GM23338 (cell line): Measurements from ENCODE around the gene GBP2.

Experiments
- ETS1 ChIP-seq: IDR thresholded peaks from 2 replicates; pipeline ENCODE4 v1.6.1; 2016; ENCODE audit warnings: antibody characterized with exemption
- EZH2 ChIP-seq: fragments of 200-600 bp; sonication (generic); IDR thresholded peaks from one replicate; pipeline ENCODE4 v1.8.0; 2017; ENCODE audit warnings: antibody characterized with exemption, mild to moderate bottlenecking, low read depth; ENCODE audit not compliant: unreplicated experiment
- EZH2phosphoT487 ChIP-seq: fragments of 200-600 bp; sonication (generic); IDR thresholded peaks from one replicate; pipeline ENCODE4 v1.8.1; 2018; ENCODE audit warnings: antibody characterized with exemption; ENCODE audit not compliant: unreplicated experiment
- JUNB ChIP-seq: IDR thresholded peaks from one replicate; pipeline ENCODE4 v1.6.1; 2016; ENCODE audit warnings: antibody characterized with exemption; ENCODE audit not compliant: unreplicated experiment
- POLR2AphosphoS5 ChIP-seq: IDR thresholded peaks from 2 replicates; pipeline ENCODE4 v1.6.1; 2016; ENCODE audit warnings: antibody characterized with exemption, low read depth
- ZNF114 ChIP-seq: fragments of 250-450 bp; sonication (Bioruptor Pico); IDR thresholded peaks from 2 replicates; pipeline ENCODE4 v1.5.0; 2020; ENCODE audit warnings: mild to moderate bottlenecking, moderate library complexity
- TF ChIP-seq, protein P1 (sequence below), 2 experiments: fragments of 200-600 bp in 1 of 2; sonication (generic) in 1 of 2; conservative IDR thresholded peaks; 2 replicates each; pipeline versions ENCODE4 v1.5.1 to v1.6.1; 2016 to 2017; ENCODE audit warnings: antibody characterized with exemption in 2 of 2, low read depth in 2 of 2, mild to moderate bottlenecking in 2 of 2, moderate library complexity in 1 of 2
- TF ChIP-seq, protein P2 (sequence below): IDR thresholded peaks from one replicate; pipeline ENCODE4 v1.6.1; 2018; ENCODE audit warnings: antibody characterized with exemption; ENCODE audit not compliant: unreplicated experiment
- TF ChIP-seq, protein P3 (sequence below): fragments of 250-450 bp; sonication (Bioruptor Pico); IDR thresholded peaks from 2 replicates; pipeline ENCODE4 v1.5.0; 2020; ENCODE audit warnings: mild to moderate bottlenecking, moderate library complexity

GRCh38 chr1:89130716-89131115 is 4.8 kb upstream of the GBP2 start:
- TF ChIP-seq, protein P1, sequence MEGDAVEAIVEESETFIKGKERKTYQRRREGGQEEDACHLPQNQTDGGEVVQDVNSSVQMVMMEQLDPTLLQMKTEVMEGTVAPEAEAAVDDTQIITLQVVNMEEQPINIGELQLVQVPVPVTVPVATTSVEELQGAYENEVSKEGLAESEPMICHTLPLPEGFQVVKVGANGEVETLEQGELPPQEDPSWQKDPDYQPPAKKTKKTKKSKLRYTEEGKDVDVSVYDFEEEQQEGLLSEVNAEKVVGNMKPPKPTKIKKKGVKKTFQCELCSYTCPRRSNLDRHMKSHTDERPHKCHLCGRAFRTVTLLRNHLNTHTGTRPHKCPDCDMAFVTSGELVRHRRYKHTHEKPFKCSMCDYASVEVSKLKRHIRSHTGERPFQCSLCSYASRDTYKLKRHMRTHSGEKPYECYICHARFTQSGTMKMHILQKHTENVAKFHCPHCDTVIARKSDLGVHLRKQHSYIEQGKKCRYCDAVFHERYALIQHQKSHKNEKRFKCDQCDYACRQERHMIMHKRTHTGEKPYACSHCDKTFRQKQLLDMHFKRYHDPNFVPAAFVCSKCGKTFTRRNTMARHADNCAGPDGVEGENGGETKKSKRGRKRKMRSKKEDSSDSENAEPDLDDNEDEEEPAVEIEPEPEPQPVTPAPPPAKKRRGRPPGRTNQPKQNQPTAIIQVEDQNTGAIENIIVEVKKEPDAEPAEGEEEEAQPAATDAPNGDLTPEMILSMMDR (conservative IDR thresholded peaks at IDR 0.05; ENCODE audit: low read depth in 2 of 2), result no peak
- TF ChIP-seq EZH2, result no peak
- no peak for TF ChIP-seq POLR2AphosphoS5
- TF ChIP-seq EZH2phosphoT487, result no peak
- TF ChIP-seq, protein P2, sequence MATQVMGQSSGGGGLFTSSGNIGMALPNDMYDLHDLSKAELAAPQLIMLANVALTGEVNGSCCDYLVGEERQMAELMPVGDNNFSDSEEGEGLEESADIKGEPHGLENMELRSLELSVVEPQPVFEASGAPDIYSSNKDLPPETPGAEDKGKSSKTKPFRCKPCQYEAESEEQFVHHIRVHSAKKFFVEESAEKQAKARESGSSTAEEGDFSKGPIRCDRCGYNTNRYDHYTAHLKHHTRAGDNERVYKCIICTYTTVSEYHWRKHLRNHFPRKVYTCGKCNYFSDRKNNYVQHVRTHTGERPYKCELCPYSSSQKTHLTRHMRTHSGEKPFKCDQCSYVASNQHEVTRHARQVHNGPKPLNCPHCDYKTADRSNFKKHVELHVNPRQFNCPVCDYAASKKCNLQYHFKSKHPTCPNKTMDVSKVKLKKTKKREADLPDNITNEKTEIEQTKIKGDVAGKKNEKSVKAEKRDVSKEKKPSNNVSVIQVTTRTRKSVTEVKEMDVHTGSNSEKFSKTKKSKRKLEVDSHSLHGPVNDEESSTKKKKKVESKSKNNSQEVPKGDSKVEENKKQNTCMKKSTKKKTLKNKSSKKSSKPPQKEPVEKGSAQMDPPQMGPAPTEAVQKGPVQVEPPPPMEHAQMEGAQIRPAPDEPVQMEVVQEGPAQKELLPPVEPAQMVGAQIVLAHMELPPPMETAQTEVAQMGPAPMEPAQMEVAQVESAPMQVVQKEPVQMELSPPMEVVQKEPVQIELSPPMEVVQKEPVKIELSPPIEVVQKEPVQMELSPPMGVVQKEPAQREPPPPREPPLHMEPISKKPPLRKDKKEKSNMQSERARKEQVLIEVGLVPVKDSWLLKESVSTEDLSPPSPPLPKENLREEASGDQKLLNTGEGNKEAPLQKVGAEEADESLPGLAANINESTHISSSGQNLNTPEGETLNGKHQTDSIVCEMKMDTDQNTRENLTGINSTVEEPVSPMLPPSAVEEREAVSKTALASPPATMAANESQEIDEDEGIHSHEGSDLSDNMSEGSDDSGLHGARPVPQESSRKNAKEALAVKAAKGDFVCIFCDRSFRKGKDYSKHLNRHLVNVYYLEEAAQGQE, result no peak
- TF ChIP-seq, protein P3, sequence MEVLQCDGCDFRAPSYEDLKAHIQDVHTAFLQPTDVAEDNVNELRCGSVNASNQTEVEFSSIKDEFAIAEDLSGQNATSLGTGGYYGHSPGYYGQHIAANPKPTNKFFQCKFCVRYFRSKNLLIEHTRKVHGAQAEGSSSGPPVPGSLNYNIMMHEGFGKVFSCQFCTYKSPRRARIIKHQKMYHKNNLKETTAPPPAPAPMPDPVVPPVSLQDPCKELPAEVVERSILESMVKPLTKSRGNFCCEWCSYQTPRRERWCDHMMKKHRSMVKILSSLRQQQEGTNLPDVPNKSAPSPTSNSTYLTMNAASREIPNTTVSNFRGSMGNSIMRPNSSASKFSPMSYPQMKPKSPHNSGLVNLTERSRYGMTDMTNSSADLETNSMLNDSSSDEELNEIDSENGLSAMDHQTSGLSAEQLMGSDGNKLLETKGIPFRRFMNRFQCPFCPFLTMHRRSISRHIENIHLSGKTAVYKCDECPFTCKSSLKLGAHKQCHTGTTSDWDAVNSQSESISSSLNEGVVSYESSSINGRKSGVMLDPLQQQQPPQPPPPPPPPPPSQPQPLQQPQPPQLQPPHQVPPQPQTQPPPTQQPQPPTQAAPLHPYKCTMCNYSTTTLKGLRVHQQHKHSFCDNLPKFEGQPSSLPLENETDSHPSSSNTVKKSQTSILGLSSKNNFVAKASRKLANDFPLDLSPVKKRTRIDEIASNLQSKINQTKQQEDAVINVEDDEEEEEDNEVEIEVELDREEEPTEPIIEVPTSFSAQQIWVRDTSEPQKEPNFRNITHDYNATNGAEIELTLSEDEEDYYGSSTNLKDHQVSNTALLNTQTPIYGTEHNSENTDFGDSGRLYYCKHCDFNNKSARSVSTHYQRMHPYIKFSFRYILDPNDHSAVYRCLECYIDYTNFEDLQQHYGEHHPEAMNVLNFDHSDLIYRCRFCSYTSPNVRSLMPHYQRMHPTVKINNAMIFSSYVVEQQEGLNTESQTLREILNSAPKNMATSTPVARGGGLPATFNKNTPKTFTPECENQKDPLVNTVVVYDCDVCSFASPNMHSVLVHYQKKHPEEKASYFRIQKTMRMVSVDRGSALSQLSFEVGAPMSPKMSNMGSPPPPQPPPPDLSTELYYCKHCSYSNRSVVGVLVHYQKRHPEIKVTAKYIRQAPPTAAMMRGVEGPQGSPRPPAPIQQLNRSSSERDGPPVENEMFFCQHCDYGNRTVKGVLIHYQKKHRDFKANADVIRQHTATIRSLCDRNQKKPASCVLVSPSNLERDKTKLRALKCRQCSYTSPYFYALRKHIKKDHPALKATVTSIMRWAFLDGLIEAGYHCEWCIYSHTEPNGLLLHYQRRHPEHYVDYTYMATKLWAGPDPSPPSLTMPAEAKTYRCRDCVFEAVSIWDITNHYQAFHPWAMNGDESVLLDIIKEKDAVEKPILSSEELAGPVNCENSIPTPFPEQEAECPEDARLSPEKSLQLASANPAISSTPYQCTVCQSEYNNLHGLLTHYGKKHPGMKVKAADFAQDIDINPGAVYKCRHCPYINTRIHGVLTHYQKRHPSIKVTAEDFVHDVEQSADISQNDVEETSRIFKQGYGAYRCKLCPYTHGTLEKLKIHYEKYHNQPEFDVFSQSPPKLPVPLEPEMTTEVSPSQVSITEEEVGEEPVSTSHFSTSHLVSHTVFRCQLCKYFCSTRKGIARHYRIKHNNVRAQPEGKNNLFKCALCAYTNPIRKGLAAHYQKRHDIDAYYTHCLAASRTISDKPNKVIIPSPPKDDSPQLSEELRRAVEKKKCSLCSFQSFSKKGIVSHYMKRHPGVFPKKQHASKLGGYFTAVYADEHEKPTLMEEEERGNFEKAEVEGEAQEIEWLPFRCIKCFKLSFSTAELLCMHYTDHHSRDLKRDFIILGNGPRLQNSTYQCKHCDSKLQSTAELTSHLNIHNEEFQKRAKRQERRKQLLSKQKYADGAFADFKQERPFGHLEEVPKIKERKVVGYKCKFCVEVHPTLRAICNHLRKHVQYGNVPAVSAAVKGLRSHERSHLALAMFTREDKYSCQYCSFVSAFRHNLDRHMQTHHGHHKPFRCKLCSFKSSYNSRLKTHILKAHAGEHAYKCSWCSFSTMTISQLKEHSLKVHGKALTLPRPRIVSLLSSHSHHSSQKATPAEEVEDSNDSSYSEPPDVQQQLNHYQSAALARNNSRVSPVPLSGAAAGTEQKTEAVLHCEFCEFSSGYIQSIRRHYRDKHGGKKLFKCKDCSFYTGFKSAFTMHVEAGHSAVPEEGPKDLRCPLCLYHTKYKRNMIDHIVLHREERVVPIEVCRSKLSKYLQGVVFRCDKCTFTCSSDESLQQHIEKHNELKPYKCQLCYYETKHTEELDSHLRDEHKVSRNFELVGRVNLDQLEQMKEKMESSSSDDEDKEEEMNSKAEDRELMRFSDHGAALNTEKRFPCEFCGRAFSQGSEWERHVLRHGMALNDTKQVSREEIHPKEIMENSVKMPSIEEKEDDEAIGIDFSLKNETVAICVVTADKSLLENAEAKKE (CRISPR knock-in tag), result no peak
- TF ChIP-seq ZNF114 (CRISPR knock-in tag), result no peak
- no peak for TF ChIP-seq JUNB
- no peak for TF ChIP-seq ETS1
